Testis (tissue), 3 donors: Measurements from ENCODE around the gene MRAP2. TPM values are rescaled to one million over a fixed set of nuclear protein-coding genes. Genes with fewer than 3 reads are reported as not detected.

Experiments
- DNase-seq: peaks from one replicate; pipeline ENCODE4 v3.0.0-alpha.2; 2019
- H3K27ac ChIP-seq, 2 donors: fragments of 200-600 bp; sonication (generic); one replicate each; pipeline ENCODE4 v1.5.1; 2019
- H3K27me3 ChIP-seq: fragments of 200-600 bp; sonication (generic); one replicate; pipeline ENCODE4 v1.5.1; 2019
- H3K36me3 ChIP-seq: fragments of 200-600 bp; sonication (generic); one replicate; pipeline ENCODE4 v1.5.1; 2017; ENCODE audit warnings: low read depth; ENCODE audit errors: missing control alignments
- H3K4me1 ChIP-seq: fragments of 200-600 bp; sonication (generic); one replicate; pipeline ENCODE4 v1.5.1; 2019
- H3K4me3 ChIP-seq, 2 donors: fragments of 200-600 bp; sonication (generic); one replicate each; pipeline ENCODE4 v1.5.1; 2017 to 2019
- H3K9me3 ChIP-seq: fragments of 200-600 bp; sonication (generic); one replicate; pipeline ENCODE4 v1.5.1; 2017
- POLR2A ChIP-seq: fragments of 450-650 bp; IDR thresholded peaks from one replicate; pipeline ENCODE4 v1.6.1; 2017; ENCODE audit warnings: antibody characterized with exemption, mild to moderate bottlenecking, moderate library complexity
- WGBS, 2 donors: methylation state at CpG; one replicate each; pipeline ENCODE4 v1.1.5; 2018; 5-methylcytosine and 5-hydroxymethylcytosine counted together
- intact Hi-C: fragments of 100-400 bp; cut with DNase I; formaldehyde crosslinking; loops from one replicate; pipeline ENCODE4 v1.15.1; 2023; ENCODE audit warnings: low total_unique reads
- polyA plus RNA-seq: library from polyadenylated mRNA; stranded (reverse); fragments of 350-450 nt; fragmentation: Illumina TruSeq; extraction: RNeasy Lipid Tissue Mini Kit (QIAGEN cat#74804); gene quantifications from one replicate; pipeline ENCODE4 v1.2.3, GENCODE V29; 2014; ENCODE audit warnings: low read depth, low replicate concordance; ENCODE audit not compliant: insufficient read depth
- total RNA-seq, 2 donors: library from RNA; depleted of rRNA; stranded (reverse); fragments of >200 nt; gene quantifications; one replicate each; pipeline ENCODE4 v1.2.3, GENCODE V29; 2016
- TF ChIP-seq, protein P1 (sequence below), 3 experiments: fragments of 450-650 bp in 2 of 3; fragments of 200-600 bp in 1 of 3; sonication (generic) in 1 of 3; IDR thresholded peaks; one replicate each; pipeline ENCODE4 v1.5.1; 2016 to 2019; ENCODE audit warnings: antibody characterized with exemption in 3 of 3, mild to moderate bottlenecking in 2 of 3, moderate library complexity in 1 of 3

MRAP2 gene
- total and polyA plus RNA-seq, 3 donors from 2014 or later: 3.2 to 5.4 (median 4.1) TPM

GRCh38 chr6:84086545-84087429 lies 53.2 kb downstream of the MRAP2 start:
- H3K27me3 ChIP-seq: no peaks in the 10 kb centered on the region
- WGBS, 2 donors: 78 to 92% methylated on average over 6 of the region's 6 CpGs
- no peak overlapping the region for H3K4me3 ChIP-seq
- H3K27ac ChIP-seq: no peak overlapping the region
- no peaks in the 10 kb centered on the region for H3K9me3 ChIP-seq
- intact Hi-C loops: no loop called here
- H3K36me3 ChIP-seq: no peaks in the 10 kb centered on the region
- TF ChIP-seq POLR2A: no peak
- no peaks in the 10 kb centered on the region for H3K4me1 ChIP-seq
- DNase-seq: no peak

GRCh38 chr6:84089081-84089480 lies 55.5 kb downstream of the MRAP2 start:
- no peaks in the 10 kb centered on the region for H3K9me3 ChIP-seq
- TF ChIP-seq POLR2A: no peak
- TF ChIP-seq, protein P1, sequence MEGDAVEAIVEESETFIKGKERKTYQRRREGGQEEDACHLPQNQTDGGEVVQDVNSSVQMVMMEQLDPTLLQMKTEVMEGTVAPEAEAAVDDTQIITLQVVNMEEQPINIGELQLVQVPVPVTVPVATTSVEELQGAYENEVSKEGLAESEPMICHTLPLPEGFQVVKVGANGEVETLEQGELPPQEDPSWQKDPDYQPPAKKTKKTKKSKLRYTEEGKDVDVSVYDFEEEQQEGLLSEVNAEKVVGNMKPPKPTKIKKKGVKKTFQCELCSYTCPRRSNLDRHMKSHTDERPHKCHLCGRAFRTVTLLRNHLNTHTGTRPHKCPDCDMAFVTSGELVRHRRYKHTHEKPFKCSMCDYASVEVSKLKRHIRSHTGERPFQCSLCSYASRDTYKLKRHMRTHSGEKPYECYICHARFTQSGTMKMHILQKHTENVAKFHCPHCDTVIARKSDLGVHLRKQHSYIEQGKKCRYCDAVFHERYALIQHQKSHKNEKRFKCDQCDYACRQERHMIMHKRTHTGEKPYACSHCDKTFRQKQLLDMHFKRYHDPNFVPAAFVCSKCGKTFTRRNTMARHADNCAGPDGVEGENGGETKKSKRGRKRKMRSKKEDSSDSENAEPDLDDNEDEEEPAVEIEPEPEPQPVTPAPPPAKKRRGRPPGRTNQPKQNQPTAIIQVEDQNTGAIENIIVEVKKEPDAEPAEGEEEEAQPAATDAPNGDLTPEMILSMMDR (IDR thresholded peaks at IDR 0.05): no peak
- no peaks in the 10 kb centered on the region for H3K4me1 ChIP-seq
- peak; percentile 21 for DNase-seq
- WGBS, 2 donors: 69 to 75% methylated on average over 4 of the region's 4 CpGs
- no peak overlapping the region for H3K27ac ChIP-seq
- intact Hi-C loops: no loop called here
- H3K4me3 ChIP-seq: no peak overlapping the region
- H3K27me3 ChIP-seq: no peaks in the 10 kb centered on the region
- no peaks in the 10 kb centered on the region for H3K36me3 ChIP-seq

- Histone ChIP-seq H3K9me3 (no peaks in the 10 kb centered on the region), H3K4me1 (no peaks in the 10 kb centered on the region), H3K27ac (no peak overlapping the region), H3K4me3 (no peak overlapping the region), H3K27me3 (no peaks in the 10 kb centered on the region), H3K36me3 (no peaks in the 10 kb centered on the region)
- intact Hi-C loops: no loop called here
- 44 to 52% methylated on average over 3 of the region's 3 CpGs for WGBS, 2 donors
- TF ChIP-seq POLR2A: no peak
- TF ChIP-seq, protein P1 (IDR thresholded peaks at IDR 0.05): no peak
- peak; percentile 23 for DNase-seq
Measured at GRCh38 chr6:84089552-84089951, 56.0 kb downstream of the MRAP2 start.

DNA sequence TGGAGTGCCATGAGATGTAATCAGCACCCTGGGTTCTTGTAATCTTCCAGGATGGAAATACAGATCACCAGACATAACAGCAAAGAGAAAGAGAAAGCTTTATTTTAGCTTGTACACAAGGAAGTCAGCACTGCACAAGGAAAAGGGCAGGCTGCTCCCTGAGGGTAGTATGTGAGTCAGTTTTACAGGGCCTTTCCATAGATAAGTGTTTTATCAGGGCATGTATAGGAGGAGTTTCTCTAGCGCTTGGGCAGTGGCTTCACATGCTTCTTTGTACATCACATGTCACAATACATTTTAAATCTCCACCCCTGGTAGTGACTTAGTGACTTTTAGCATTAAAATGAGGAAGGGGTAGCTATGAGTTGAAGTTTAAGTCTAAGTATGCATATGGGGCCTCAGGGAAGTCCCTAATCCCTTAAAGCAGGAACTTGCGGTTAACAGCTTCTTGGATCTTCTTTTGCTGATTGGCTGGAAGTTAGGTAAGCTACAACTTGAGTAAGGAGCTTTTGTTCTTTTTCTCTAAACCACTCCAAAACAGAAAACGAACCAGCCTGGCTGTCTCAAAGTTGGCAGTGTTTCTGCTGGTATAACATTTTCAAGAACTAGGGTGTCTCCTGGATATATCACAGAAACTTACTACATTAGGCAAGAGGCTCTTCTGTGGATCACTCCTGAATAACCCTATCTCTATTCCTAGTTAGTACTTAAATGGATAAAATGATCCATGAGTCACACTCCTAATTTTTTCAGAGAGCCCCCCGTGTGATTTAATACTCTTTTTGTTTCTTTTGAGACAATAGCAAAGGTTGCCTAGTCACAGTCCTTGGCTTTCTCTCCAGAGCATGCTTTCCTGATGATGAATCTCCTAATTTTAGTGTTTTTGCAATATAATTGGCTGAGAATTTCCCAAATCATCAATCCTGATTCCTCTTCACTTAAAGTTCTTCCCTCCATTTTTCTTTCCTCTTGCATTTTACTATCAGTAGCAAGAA lies 60.2 kb downstream of the MRAP2 start:
- Histone ChIP-seq H3K4me1 (no peaks in the 10 kb centered on the region), H3K9me3 (no peaks in the 10 kb centered on the region), H3K27me3 (no peaks in the 10 kb centered on the region), H3K27ac (no peak overlapping the region), H3K4me3 (no peak overlapping the region), H3K36me3 (no peaks in the 10 kb centered on the region)
- 74 to 85% methylated on average over 4 of the region's 4 CpGs for WGBS, 2 donors
- intact Hi-C loops: no loop called here
- no peak for DNase-seq
- TF ChIP-seq POLR2A: no peak
- TF ChIP-seq, protein P1 (IDR thresholded peaks at IDR 0.05): no peak

DNA sequence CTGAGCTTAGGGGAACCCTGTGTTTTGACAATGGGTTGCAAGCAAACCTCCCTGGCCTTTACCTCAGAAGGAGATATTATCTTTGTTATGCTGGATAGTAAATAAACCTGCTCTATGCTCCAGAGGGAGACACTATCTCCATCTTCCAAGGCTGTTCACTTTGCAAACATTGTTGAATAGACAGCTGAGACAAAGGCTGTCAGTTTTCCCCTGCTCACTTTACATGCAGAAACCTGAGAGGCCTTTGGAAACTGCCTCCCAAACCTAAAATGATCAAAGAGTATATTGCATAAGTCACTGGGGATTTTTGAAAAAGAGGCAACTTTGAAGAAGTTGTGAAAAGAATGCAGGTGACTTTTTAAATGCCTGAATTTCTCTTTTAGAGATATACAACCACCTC lies 61.6 kb downstream of the MRAP2 start:
- no peak for DNase-seq
- Histone ChIP-seq H3K36me3 (no peaks in the 10 kb centered on the region), H3K4me3 (no peak overlapping the region), H3K27me3 (no peaks in the 10 kb centered on the region), H3K9me3 (no peaks in the 10 kb centered on the region), H3K4me1 (no peaks in the 10 kb centered on the region), H3K27ac (no peak overlapping the region)
- TF ChIP-seq POLR2A: no peak
- intact Hi-C loops: no loop called here
